DND-41 (cell line): Measurements from ENCODE around the gene AFF2.

Experiments
- EZH2 ChIP-seq: IDR thresholded peaks from 3 replicates; pipeline ENCODE4 v1.6.1; 2012; ENCODE audit warnings: borderline replicate concordance, low read depth, mild to moderate bottlenecking, moderate library complexity, low read length, inconsistent platforms; ENCODE audit not compliant: severe bottlenecking
- TF ChIP-seq, protein P1 (sequence below): IDR thresholded peaks from 2 replicates; pipeline ENCODE4 v1.5.1; 2012; ENCODE audit warnings: borderline replicate concordance, low read length, moderate library complexity, mild to moderate bottlenecking; ENCODE audit not compliant: poor library complexity, severe bottlenecking; ENCODE audit errors: extremely low read depth

DNA sequence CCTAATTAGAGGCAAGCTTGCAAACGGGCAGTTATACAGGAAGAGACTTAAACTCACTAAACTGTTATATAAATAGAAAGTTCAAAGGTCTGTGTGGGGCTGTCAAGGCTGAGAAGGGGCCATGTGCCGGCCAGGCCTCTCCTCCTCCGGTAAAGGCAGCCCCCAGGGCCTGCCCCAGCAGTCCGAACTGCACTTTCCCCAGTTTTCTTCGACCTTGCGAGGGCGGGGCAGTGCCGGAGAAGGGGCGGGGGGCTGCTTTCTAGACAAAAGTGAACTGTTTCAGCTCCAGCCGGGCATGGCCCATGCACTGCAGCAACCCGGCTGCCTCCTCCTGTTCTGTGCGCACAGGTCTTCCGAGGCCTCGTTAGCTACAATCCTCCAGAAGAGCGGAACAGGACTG, 4.1 kb downstream of the AFF2 start:
- TF ChIP-seq, protein P1, sequence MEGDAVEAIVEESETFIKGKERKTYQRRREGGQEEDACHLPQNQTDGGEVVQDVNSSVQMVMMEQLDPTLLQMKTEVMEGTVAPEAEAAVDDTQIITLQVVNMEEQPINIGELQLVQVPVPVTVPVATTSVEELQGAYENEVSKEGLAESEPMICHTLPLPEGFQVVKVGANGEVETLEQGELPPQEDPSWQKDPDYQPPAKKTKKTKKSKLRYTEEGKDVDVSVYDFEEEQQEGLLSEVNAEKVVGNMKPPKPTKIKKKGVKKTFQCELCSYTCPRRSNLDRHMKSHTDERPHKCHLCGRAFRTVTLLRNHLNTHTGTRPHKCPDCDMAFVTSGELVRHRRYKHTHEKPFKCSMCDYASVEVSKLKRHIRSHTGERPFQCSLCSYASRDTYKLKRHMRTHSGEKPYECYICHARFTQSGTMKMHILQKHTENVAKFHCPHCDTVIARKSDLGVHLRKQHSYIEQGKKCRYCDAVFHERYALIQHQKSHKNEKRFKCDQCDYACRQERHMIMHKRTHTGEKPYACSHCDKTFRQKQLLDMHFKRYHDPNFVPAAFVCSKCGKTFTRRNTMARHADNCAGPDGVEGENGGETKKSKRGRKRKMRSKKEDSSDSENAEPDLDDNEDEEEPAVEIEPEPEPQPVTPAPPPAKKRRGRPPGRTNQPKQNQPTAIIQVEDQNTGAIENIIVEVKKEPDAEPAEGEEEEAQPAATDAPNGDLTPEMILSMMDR = no peak
- TF ChIP-seq EZH2 = no peak
